HG03565 (cell line): ENCODE results near the gene NFIC.
"Not testable (repeated sequence)": the region's sequence is repeated elsewhere in the genome, so short reads cannot be mapped to it uniquely, and the experiment has no call there.

ENCODE experiments used
- ATAC-seq: cut with Tn5 transposase; IDR thresholded peaks from one replicate; pipeline ENCODE4 v1.9.1; 2021; ENCODE audit warnings: mild to moderate bottlenecking, moderate library complexity; ENCODE audit not compliant: unreplicated experiment

Gene NFIC

GRCh38 chr19:3506384-3507340, 140.3 kb downstream of the NFIC start:
- no peak for ATAC-seq

- no peak for ATAC-seq
These were observed 141.2 kb downstream of the NFIC start for GRCh38 chr19:3507371-3508120.

GRCh38 chr19:3508121-3508661, 141.8 kb downstream of the NFIC start:
- not testable (repeated sequence) for ATAC-seq

GRCh38 chr19:3508771-3509535, 142.6 kb downstream of the NFIC start:
- no peak for ATAC-seq

- ATAC-seq: no peak
These were observed 143.2 kb downstream of the NFIC start for GRCh38 chr19:3509566-3509989.

GRCh38 chr19:3510727-3511126, 144.3 kb downstream of the NFIC start:
- ATAC-seq: no peak

- ATAC-seq: no peak
These were observed 145.3 kb downstream of the NFIC start for GRCh38 chr19:3511506-3512251.

- no peak for ATAC-seq
These were observed 146.3 kb downstream of the NFIC start for GRCh38 chr19:3512562-3513228.

GRCh38 chr19:3513229-3514140, 147.1 kb downstream of the NFIC start:
- no peak for ATAC-seq

- no peak for ATAC-seq
These were observed 148.5 kb downstream of the NFIC start for GRCh38 chr19:3514930-3515329.

GRCh38 chr19:3515891-3516422, 149.6 kb downstream of the NFIC start:
- no peak for ATAC-seq

- ATAC-seq: no peak
These were observed 150.4 kb downstream of the NFIC start for GRCh38 chr19:3516675-3517207.

GRCh38 chr19:3517638-3518037, 151.3 kb downstream of the NFIC start:
- ATAC-seq: no peak

GRCh38 chr19:3518255-3518654, 151.9 kb downstream of the NFIC start:
- no peak for ATAC-seq

GRCh38 chr19:3518659-3519058, 152.3 kb downstream of the NFIC start:
- ATAC-seq: no peak
